ENCODE data around the gene RGS14. TPM values are rescaled to one million over a fixed set of nuclear protein-coding genes. Genes with fewer than 3 reads are reported as not detected.

Gene RGS14
- total RNA-seq, 1 donor from 2014 or later, result 16.2 TPM

DNA sequence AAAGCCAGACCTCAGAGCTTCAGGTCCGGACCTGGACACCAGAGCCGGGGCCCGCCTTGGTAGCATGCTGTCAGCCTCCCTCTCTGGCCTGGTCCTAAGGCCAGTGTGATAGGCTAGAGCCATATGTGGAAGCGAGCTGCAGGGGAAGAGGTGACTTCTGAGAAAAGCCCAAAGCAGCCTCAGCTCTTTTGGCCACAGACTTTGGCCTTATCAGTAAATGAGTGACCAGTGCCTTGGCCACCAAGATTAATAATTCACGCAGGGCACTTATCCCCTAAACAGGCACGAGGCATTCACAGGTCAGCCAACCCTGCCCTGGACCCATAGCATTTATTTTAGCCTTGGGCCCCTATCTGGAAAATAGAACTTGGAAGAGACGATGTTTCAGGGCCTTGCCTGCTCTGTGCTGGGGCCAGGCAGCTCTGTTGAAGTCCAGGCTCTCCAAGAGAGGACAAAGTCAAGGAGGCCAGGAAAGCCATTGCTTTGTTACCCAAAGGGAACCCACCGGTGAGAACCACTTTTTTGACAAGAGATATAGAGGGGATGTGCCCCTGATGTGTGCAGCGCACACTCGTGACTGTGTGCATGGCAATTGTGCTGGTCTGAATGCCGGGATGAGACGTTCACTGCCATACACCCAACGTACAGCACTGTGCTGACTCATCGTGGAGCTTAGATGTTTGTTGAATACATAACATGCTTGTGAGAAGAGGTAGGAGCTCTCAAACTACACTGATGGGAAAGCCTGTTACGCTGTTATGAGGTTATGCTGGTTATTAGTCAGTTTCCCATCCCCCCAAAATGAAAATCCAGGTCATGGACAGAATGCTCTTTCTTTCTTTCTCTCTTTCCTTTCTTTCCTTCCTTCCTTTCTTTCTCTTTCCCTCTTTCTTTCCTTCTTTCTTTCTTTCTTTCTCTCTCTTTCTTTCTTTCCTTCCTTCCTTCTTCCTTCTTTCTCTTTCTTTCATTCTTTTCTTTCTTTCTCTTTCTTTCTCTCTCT lies 21.5 kb downstream of the RGS14 start:
- DNase-seq, result no peak
- Histone ChIP-seq H3K27ac (no peak overlapping the region), H3K36me3 (no peaks in the 10 kb centered on the region), H3K9me3 (no peaks in the 10 kb centered on the region), H3K4me3 (no peak overlapping the region), H3K4me1 (no peaks in the 10 kb centered on the region), H3K27me3 (ENCODE audit: low read depth) (peaks cover 18% of the 10 kb centered on the region)
- TF ChIP-seq, protein P1, sequence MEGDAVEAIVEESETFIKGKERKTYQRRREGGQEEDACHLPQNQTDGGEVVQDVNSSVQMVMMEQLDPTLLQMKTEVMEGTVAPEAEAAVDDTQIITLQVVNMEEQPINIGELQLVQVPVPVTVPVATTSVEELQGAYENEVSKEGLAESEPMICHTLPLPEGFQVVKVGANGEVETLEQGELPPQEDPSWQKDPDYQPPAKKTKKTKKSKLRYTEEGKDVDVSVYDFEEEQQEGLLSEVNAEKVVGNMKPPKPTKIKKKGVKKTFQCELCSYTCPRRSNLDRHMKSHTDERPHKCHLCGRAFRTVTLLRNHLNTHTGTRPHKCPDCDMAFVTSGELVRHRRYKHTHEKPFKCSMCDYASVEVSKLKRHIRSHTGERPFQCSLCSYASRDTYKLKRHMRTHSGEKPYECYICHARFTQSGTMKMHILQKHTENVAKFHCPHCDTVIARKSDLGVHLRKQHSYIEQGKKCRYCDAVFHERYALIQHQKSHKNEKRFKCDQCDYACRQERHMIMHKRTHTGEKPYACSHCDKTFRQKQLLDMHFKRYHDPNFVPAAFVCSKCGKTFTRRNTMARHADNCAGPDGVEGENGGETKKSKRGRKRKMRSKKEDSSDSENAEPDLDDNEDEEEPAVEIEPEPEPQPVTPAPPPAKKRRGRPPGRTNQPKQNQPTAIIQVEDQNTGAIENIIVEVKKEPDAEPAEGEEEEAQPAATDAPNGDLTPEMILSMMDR (IDR thresholded peaks at IDR 0.05), result no peak
- peak; percentile 55 to 80 for ATAC-seq
- intact Hi-C loops (cut with DNase I), result no loop called here

- no peak for DNase-seq
- no peak overlapping the region for H3K27ac ChIP-seq
- no peaks in the 10 kb centered on the region for H3K4me1 ChIP-seq
- TF ChIP-seq, protein P1 (IDR thresholded peaks at IDR 0.05), result no peak
- no peaks in the 10 kb centered on the region for H3K36me3 ChIP-seq
- intact Hi-C loops (cut with DNase I), result no loop called here
- H3K9me3 ChIP-seq, result no peaks in the 10 kb centered on the region
- no peak for ATAC-seq
- no peak overlapping the region for H3K4me3 ChIP-seq
- peaks cover 22% of the 10 kb centered on the region for H3K27me3 ChIP-seq (ENCODE audit: low read depth)
Measured at GRCh38 chr5:177380805-177381126, 23.0 kb downstream of the RGS14 start.

GRCh38 chr5:177382423-177383029 lies 24.8 kb downstream of the RGS14 start:
- intact Hi-C loops (cut with DNase I), result no loop called here
- no peaks in the 10 kb centered on the region for H3K4me1 ChIP-seq
- H3K4me3 ChIP-seq, result no peak overlapping the region
- no peak overlapping the region for H3K27ac ChIP-seq
- H3K27me3 ChIP-seq (ENCODE audit: low read depth), result peaks cover 22% of the 10 kb centered on the region
- DNase-seq (no peak), ATAC-seq (no peak)
- H3K9me3 ChIP-seq, result no peaks in the 10 kb centered on the region
- TF ChIP-seq, protein P1 (IDR thresholded peaks at IDR 0.05), result no peak
- H3K36me3 ChIP-seq, result no peaks in the 10 kb centered on the region

DNA sequence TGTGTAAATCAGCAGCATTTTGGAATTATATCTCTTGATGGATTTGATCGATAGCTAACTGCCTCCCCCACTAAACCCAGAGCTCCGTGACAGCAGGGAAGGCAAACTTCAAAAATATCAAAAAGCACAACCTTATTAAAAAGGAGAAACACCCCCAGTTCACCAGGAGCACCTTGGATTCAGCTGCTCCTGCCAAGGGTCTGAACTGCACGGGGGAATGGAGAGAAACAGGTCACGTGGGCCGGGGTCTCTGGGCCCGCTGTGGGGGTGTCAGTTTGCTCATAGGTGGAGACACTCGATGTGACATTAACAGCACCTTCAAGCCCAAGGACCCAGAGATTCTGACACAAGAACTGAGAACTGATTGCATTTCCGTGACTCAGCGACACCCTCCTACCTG lies 25.5 kb downstream of the RGS14 start:
- intact Hi-C loops (cut with DNase I), result no loop called here
- H3K36me3 ChIP-seq, result no peaks in the 10 kb centered on the region
- ATAC-seq (no peak), DNase-seq (no peak)
- H3K27me3 ChIP-seq (ENCODE audit: low read depth), result peaks cover 22% of the 10 kb centered on the region
- no peaks in the 10 kb centered on the region for H3K9me3 ChIP-seq
- TF ChIP-seq, protein P1 (IDR thresholded peaks at IDR 0.05), result no peak
- no peak overlapping the region for H3K4me3 ChIP-seq
- no peak overlapping the region for H3K27ac ChIP-seq
- no peaks in the 10 kb centered on the region for H3K4me1 ChIP-seq

GRCh38 chr5:177384134-177384533 lies 26.4 kb downstream of the RGS14 start, which contains the start of gene SLC34A1:
SLC34A1 (plus strand) TSS chr5:177384434; CDS start chr5:177385742, 1,308 bp downstream.
- ATAC-seq (no peak), DNase-seq (no peak)
- TF ChIP-seq, protein P1 (IDR thresholded peaks at IDR 0.05), result no peak
- peaks cover 22% of the 10 kb centered on the region for H3K27me3 ChIP-seq (ENCODE audit: low read depth)
- no peak within 1 kb of the TSS for H3K4me3 ChIP-seq
- no peaks in the 10 kb centered on the region for H3K9me3 ChIP-seq
- H3K4me1 ChIP-seq, result peaks cover 8% of the 10 kb centered on the region
- intact Hi-C loops (cut with DNase I), result no loop called here
- no peak within 1 kb of the TSS for H3K27ac ChIP-seq
- no peaks in the 10 kb centered on the region for H3K36me3 ChIP-seq

Measured in lower lobe of right lung (tissue), 2 donors.